Transverse colon (tissue), 4 donors: ENCODE results near the gene ZNF521.

Experiments
- EP300 ChIP-seq: sonication (generic); formaldehyde crosslinking; IDR thresholded peaks from one replicate; pipeline ENCODE4 v1.6.1; 2017; ENCODE audit warnings: antibody characterized with exemption, low read depth
- POLR2A ChIP-seq: fragments of 450-650 bp; IDR thresholded peaks from one replicate; pipeline ENCODE4 v1.6.1; 2016; ENCODE audit warnings: antibody characterized with exemption, mild to moderate bottlenecking, moderate library complexity
- POLR2AphosphoS5 ChIP-seq, 3 donors: sonication (generic); formaldehyde crosslinking; IDR thresholded peaks; one replicate each; pipeline ENCODE4 v1.6.1; 2016; ENCODE audit warnings: antibody characterized with exemption in 3 of 3
- TF ChIP-seq, protein P1 (sequence below), 5 experiments: fragments of 200-600 bp in 3 of 5; fragments of 450-650 bp in 2 of 5; sonication (generic) in 3 of 5; IDR thresholded peaks; 1 replicate in 2 of 5; 2 replicates in 3 of 5; pipeline ENCODE4 v1.5.1; 2016 to 2017; ENCODE audit warnings: antibody characterized with exemption in 5 of 5, inconsistent platforms in 3 of 5, mild to moderate bottlenecking in 2 of 5, moderate library complexity in 1 of 5

DNA sequence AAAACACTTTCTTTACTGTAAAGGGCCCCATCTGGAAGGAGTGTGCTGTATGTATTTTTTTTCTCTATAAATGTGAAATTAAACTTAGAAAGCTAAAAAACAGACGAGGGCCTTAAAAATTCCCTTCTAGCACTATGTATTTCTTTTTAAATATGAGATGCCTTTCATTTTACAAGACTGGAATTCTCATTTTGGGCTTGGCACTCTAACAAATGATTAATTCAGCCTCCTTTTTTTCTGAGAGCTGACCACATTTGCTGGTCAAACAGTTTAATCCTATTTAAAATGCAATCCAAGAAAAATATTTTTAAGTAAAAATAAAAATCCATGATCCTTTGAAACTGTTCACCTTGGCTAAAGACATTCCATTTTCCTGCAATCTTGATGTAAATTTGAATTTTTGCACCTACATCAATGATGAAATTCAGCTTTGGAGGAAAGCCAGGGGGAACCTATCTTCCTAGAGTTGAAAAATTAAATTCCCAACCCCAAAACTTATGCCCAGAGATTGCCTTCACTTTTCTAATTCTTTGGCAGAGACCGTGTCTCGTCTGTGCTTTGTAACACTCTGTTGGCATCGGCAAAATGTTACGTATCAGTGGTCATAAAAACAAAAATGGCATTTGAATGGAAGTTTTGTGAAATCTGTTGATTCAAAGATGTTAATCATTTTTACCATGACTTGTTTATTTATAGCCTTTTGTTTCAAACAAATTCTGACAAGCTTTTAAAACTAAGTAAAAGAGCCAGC, 284.5 kb downstream of the ZNF521 start:
- TF ChIP-seq EP300 (no peak), POLR2A (no peak), POLR2AphosphoS5 (IDR thresholded peaks at IDR 0.05) (no peak)
- TF ChIP-seq, protein P1, sequence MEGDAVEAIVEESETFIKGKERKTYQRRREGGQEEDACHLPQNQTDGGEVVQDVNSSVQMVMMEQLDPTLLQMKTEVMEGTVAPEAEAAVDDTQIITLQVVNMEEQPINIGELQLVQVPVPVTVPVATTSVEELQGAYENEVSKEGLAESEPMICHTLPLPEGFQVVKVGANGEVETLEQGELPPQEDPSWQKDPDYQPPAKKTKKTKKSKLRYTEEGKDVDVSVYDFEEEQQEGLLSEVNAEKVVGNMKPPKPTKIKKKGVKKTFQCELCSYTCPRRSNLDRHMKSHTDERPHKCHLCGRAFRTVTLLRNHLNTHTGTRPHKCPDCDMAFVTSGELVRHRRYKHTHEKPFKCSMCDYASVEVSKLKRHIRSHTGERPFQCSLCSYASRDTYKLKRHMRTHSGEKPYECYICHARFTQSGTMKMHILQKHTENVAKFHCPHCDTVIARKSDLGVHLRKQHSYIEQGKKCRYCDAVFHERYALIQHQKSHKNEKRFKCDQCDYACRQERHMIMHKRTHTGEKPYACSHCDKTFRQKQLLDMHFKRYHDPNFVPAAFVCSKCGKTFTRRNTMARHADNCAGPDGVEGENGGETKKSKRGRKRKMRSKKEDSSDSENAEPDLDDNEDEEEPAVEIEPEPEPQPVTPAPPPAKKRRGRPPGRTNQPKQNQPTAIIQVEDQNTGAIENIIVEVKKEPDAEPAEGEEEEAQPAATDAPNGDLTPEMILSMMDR (IDR thresholded peaks at IDR 0.05), result no peak
